CD4-positive, CD25-positive, alpha-beta regulatory T cell (primary cell): ENCODE data around the gene SNRPA1. TPM values are rescaled to one million over a fixed set of nuclear protein-coding genes. Genes with fewer than 3 reads are reported as not detected.
"Not testable (repeated sequence)": the region's sequence is repeated elsewhere in the genome, so short reads cannot be mapped to it uniquely, and the experiment has no call there.

Experiments used
- ATAC-seq, 2 donors: fragments of 150-1000 bp; cut with Tn5 transposase; one replicate each; pipeline ENCODE4 v1.10.0; 2021; ENCODE audit warnings: low read depth in 2 of 2, moderate number of reproducible peaks in 2 of 2, moderate library complexity in 1 of 2
- DNase-seq, 3 donors: peaks; one replicate each; pipeline versions ENCODE4 v3.0.0 to v3.0.0-alpha.2; 2012 to 2022; ENCODE audit warnings: mixed read lengths in 1 of 3
- H3K27ac ChIP-seq: one replicate; pipeline ENCODE4 v1.7.0; 2013; ENCODE audit warnings: mild to moderate bottlenecking, low read length; ENCODE audit not compliant: insufficient read depth, poor library complexity, severe bottlenecking
- H3K27me3 ChIP-seq: one replicate; pipeline ENCODE4 v1.7.0; 2013; ENCODE audit warnings: low read length; ENCODE audit not compliant: control insufficient read depth, insufficient read depth
- H3K36me3 ChIP-seq: one replicate; pipeline ENCODE4 v1.7.0; 2013; ENCODE audit warnings: mild to moderate bottlenecking, low read length, moderate library complexity; ENCODE audit not compliant: control insufficient read depth, insufficient read depth
- H3K4me1 ChIP-seq: 2 replicates; pipeline ENCODE4 v1.7.0; 2013; ENCODE audit warnings: mild to moderate bottlenecking, low read length; ENCODE audit not compliant: insufficient read depth, control insufficient read depth, poor library complexity, severe bottlenecking
- H3K4me3 ChIP-seq: one replicate; pipeline ENCODE4 v1.7.0; 2013; ENCODE audit warnings: low read depth, mild to moderate bottlenecking, low read length, moderate library complexity
- H3K9me3 ChIP-seq, 2 experiments: 1 replicate in 1 of 2; 2 replicates in 1 of 2; pipeline ENCODE4 v1.7.0; 2013; ENCODE audit warnings: low read length in 2 of 2, mild to moderate bottlenecking in 1 of 2, moderate library complexity in 1 of 2; ENCODE audit not compliant: control insufficient read depth in 2 of 2
- H3K27ac Mint-ChIP-seq, 3 donors: one replicate each; pipeline ENCODE4 v1.8.0; 2020 to 2022; ENCODE audit warnings: mild to moderate bottlenecking in 3 of 3, mixed read lengths in 3 of 3, moderate library complexity in 2 of 3
- H3K27me3 Mint-ChIP-seq: one replicate; pipeline ENCODE4 v1.8.0; 2022; ENCODE audit warnings: mild to moderate bottlenecking, mixed read lengths
- H3K36me3 Mint-ChIP-seq: one replicate; pipeline ENCODE4 v1.8.0; 2020; ENCODE audit warnings: mixed read lengths
- H3K4me1 Mint-ChIP-seq, 4 donors: one replicate each; pipeline ENCODE4 v1.8.0; 2020 to 2022; ENCODE audit warnings: mixed read lengths in 4 of 4, mild to moderate bottlenecking in 1 of 4
- H3K4me3 Mint-ChIP-seq, 4 donors: one replicate each; pipeline ENCODE4 v1.8.0; 2020 to 2022; ENCODE audit warnings: mild to moderate bottlenecking in 4 of 4, mixed read lengths in 4 of 4, moderate library complexity in 3 of 4
- H3K9me3 Mint-ChIP-seq, 7 donors: one replicate each; pipeline ENCODE4 v1.8.0; 2020 to 2022; ENCODE audit warnings: mixed read lengths in 7 of 7, mild to moderate bottlenecking in 3 of 7, moderate library complexity in 2 of 7
- polyA plus RNA-seq, 4 donors: library from polyadenylated mRNA; unstranded; fragments of 300-500 nt; fragmentation: Illumina TruSeq; gene quantifications; one replicate each; pipeline ENCODE4 v1.2.3, GENCODE V29; 2021
- total RNA-seq: library from RNA; stranded (reverse); gene quantifications from one replicate; pipeline ENCODE4 v1.2.3, GENCODE V29; 2022

Gene SNRPA1
- total and polyA plus RNA-seq, 5 donors from 2014 or later, result 67.0 to 176 (median 69.9) TPM

GRCh38 chr15:101296418-101297405 is 1.7 kb upstream of the SNRPA1 start:
- Histone ChIP-seq H3K4me1 (peaks cover 38% of the 10 kb centered on the region), H3K36me3 (peaks cover 5% of the 10 kb centered on the region), H3K27me3 (no peaks in the 10 kb centered on the region), H3K4me3 (peak overlapping the region; percentile 89), H3K9me3 (no peaks in the 10 kb centered on the region), H3K27ac (peak overlapping the region; percentile 97)
- H3K36me3 Mint-ChIP-seq, result peaks cover 4% of the 10 kb centered on the region
- H3K27ac Mint-ChIP-seq, result peak overlapping the region in 1 of 3 donors; percentile 98
- DNase-seq (no peak), ATAC-seq (no peak)
- no peaks in the 10 kb centered on the region for H3K27me3 Mint-ChIP-seq
- peaks cover 0 to 4% (median 0%) of the 10 kb centered on the region in 7 donors for H3K9me3 Mint-ChIP-seq
- H3K4me1 Mint-ChIP-seq, result peaks cover 19 to 44% (median 32%) of the 10 kb centered on the region in 4 donors
- peak overlapping the region; percentile 94 to 99 (median 96) for H3K4me3 Mint-ChIP-seq

DNA sequence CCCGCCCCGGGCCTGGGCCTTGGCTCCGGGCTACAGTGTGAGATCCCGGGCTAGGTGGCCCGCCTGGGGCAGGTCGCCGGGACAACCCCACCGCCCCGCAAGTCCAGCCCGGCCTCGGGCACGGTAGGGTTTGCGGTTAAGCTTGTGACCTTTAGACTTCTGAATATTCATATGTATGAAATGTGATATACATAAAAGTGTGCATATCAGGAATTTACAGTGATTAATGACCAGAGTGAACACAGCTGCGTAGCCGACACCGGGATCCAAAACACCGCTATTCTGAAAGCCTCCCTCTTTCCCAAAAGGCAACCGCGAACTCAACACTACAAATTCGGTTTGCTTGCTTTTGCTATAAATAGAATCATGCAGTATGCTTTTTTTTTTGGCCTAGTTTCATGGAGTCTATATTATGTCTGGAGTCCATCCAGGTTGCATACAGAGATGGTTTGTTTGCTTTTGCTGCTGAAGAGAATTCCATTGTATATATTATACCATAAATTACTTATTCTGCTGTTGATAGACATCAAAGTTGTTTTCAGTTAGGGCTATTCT is 636 bp upstream of the SNRPA1 start:
- no peaks in the 10 kb centered on the region for H3K27me3 ChIP-seq
- peaks cover 0 to 4% (median 0%) of the 10 kb centered on the region in 7 donors for H3K9me3 Mint-ChIP-seq
- peaks cover 38% of the 10 kb centered on the region for H3K4me1 ChIP-seq
- H3K4me3 Mint-ChIP-seq, result peak overlapping the region; percentile 94 to 99 (median 96)
- peak overlapping the region; percentile 97 for H3K27ac ChIP-seq
- peak overlapping the region; percentile 89 for H3K4me3 ChIP-seq
- H3K36me3 ChIP-seq, result peaks cover 10% of the 10 kb centered on the region
- H3K36me3 Mint-ChIP-seq, result peaks cover 7% of the 10 kb centered on the region
- DNase-seq, result no peak
- no peaks in the 10 kb centered on the region for H3K27me3 Mint-ChIP-seq
- H3K27ac Mint-ChIP-seq, result peak overlapping the region; percentile 82 to 98 (median 96)
- no peaks in the 10 kb centered on the region for H3K9me3 ChIP-seq
- no peak for ATAC-seq
- peaks cover 23 to 52% (median 34%) of the 10 kb centered on the region in 4 donors for H3K4me1 Mint-ChIP-seq

DNA sequence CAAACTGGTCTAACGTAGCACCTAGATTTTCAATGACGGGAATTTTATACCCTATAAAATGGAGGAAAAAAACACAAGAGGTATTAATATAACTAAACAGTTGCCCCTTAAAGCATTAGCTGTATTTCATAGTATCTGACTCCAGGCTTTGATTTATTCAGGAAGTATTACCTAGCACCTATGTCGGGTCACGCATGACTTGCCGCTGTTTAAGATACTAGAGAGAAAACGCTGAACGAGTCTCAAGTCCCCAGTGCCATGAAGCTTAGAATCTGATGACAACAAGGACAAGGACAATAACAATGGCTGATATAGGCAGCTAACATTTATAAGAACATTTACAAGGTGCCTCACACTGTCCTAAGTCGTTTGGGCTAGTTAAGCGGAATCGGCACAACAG is 1.9 kb downstream of the SNRPA1 start:
- Mint-ChIP-seq H3K36me3 (peaks cover 24% of the 10 kb centered on the region), H3K9me3 (peaks cover 0 to 4% (median 0%) of the 10 kb centered on the region in 7 donors), H3K27me3 (no peaks in the 10 kb centered on the region), H3K27ac (peak overlapping the region in 2 of 3 donors; percentile 98), H3K4me1 (peaks cover 32 to 70% (median 46%) of the 10 kb centered on the region in 4 donors), H3K4me3 (peak overlapping the region; percentile 94 to 99 (median 96))
- H3K4me3 ChIP-seq, result peak overlapping the region; percentile 98
- peaks cover 21% of the 10 kb centered on the region for H3K36me3 ChIP-seq
- H3K4me1 ChIP-seq, result peaks cover 46% of the 10 kb centered on the region
- H3K9me3 ChIP-seq, result no peaks in the 10 kb centered on the region
- no peaks in the 10 kb centered on the region for H3K27me3 ChIP-seq
- H3K27ac ChIP-seq, result peak overlapping the region; percentile 97
- ATAC-seq (no peak), DNase-seq (no peak)

GRCh38 chr15:101288905-101289513 is 6.0 kb downstream of the SNRPA1 start:
- no peak for ATAC-seq
- H3K27me3 ChIP-seq, result no peaks in the 10 kb centered on the region
- Mint-ChIP-seq H3K36me3 (peaks cover 46% of the 10 kb centered on the region), H3K27ac (peak overlapping the region; percentile 76 to 86 (median 82)), H3K9me3 (peaks cover 0 to under 1% (median 0%) of the 10 kb centered on the region in 7 donors), H3K27me3 (no peaks in the 10 kb centered on the region), H3K4me3 (peak overlapping the region in 3 of 4 donors; percentile 34 to 62 (median 42)), H3K4me1 (peaks cover 26 to 59% (median 48%) of the 10 kb centered on the region in 4 donors)
- no peaks in the 10 kb centered on the region for H3K9me3 ChIP-seq
- H3K36me3 ChIP-seq, result peaks cover 54% of the 10 kb centered on the region
- peak overlapping the region; percentile 39 for H3K27ac ChIP-seq
- H3K4me3 ChIP-seq, result no peak overlapping the region
- peak; percentile 14 to 72 (median 63) for DNase-seq
- H3K4me1 ChIP-seq, result peaks cover 31% of the 10 kb centered on the region

GRCh38 chr15:101287342-101287741 is 7.7 kb downstream of the SNRPA1 start:
- H3K4me1 Mint-ChIP-seq, result peaks cover 15 to 48% (median 35%) of the 10 kb centered on the region in 4 donors
- peak overlapping the region in 2 of 3 donors; percentile 35 to 69 for H3K27ac Mint-ChIP-seq
- H3K9me3 Mint-ChIP-seq, H3K27ac ChIP-seq, ATAC-seq, H3K9me3 ChIP-seq, DNase-seq, H3K4me3 ChIP-seq, H3K27me3 ChIP-seq, H3K27me3 Mint-ChIP-seq: not testable (repeated sequence)
- peaks cover 55% of the 10 kb centered on the region for H3K36me3 Mint-ChIP-seq
- H3K4me1 ChIP-seq, result peaks cover 15% of the 10 kb centered on the region
- H3K36me3 ChIP-seq, result peaks cover 70% of the 10 kb centered on the region
- peak overlapping the region in 1 of 4 donors; percentile 33 for H3K4me3 Mint-ChIP-seq

DNA sequence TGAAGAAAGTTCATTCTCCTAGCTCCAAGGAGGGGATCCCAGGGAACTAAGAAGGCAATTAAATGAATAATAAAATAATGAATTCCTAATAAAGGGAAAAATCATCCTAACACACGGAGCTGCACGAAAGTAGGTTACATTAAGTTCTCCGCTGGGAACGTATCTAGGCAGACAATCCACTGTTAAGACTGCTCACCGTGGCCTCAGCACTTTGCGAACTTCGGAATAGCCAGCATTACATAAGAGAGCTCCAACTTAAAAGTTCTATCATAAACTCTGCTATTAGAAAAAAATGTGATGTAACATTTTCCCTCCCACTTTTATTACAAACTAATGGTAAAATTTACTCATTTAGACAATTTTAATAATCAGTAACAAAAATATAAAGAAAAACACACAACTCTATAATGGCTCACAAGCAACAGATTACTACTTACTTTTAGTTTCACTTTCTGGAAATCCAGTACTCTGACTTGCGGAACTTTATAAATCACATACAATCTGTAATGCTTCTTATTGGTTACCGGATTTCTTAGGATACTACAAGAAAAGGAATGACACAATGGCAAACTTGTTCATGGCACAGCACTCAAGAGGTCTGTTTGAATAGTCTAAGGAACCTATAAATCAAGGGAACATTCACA is 8.5 kb downstream of the SNRPA1 start:
- H3K4me1 Mint-ChIP-seq, result peaks cover 11 to 40% (median 31%) of the 10 kb centered on the region in 4 donors
- Histone ChIP-seq H3K9me3 (no peaks in the 10 kb centered on the region), H3K27ac (peak overlapping the region; percentile 2), H3K4me1 (peaks cover 8% of the 10 kb centered on the region), H3K36me3 (peaks cover 73% of the 10 kb centered on the region), H3K4me3 (no peak overlapping the region), H3K27me3 (no peaks in the 10 kb centered on the region)
- H3K27ac Mint-ChIP-seq, result peak overlapping the region in 2 of 3 donors; percentile 13 to 43
- DNase-seq (no peak), ATAC-seq (no peak)
- H3K36me3 Mint-ChIP-seq, result peaks cover 58% of the 10 kb centered on the region
- H3K27me3 Mint-ChIP-seq, result no peaks in the 10 kb centered on the region
- H3K9me3 Mint-ChIP-seq, result no peaks in the 10 kb centered on the region
- H3K4me3 Mint-ChIP-seq, result peak overlapping the region in 2 of 4 donors; percentile 4 to 29

GRCh38 chr15:101283931-101284330 is 11.1 kb downstream of the SNRPA1 start:
- Mint-ChIP-seq H3K27ac (no peak overlapping the region), H3K4me1 (peaks cover 5 to 30% (median 16%) of the 10 kb centered on the region in 4 donors), H3K9me3 (no peaks in the 10 kb centered on the region), H3K36me3 (peaks cover 57% of the 10 kb centered on the region), H3K27me3 (no peaks in the 10 kb centered on the region), H3K4me3 (peak overlapping the region in 1 of 4 donors; percentile 63)
- Histone ChIP-seq H3K4me1 (peaks cover 6% of the 10 kb centered on the region), H3K27me3 (no peaks in the 10 kb centered on the region), H3K4me3 (no peak overlapping the region), H3K36me3 (peaks cover 75% of the 10 kb centered on the region), H3K27ac (no peak overlapping the region), H3K9me3 (no peaks in the 10 kb centered on the region)
- ATAC-seq (no peak), DNase-seq (no peak)
